ENCODE data around the gene FOXL3. TPM values are rescaled to one million over a fixed set of nuclear protein-coding genes. Genes with fewer than 3 reads are reported as not detected.

The FOXL3 gene
- total and polyA plus RNA-seq, 2 donors (not counting 1 experiment from before 2014, with no cell fraction given): not detected

DNA sequence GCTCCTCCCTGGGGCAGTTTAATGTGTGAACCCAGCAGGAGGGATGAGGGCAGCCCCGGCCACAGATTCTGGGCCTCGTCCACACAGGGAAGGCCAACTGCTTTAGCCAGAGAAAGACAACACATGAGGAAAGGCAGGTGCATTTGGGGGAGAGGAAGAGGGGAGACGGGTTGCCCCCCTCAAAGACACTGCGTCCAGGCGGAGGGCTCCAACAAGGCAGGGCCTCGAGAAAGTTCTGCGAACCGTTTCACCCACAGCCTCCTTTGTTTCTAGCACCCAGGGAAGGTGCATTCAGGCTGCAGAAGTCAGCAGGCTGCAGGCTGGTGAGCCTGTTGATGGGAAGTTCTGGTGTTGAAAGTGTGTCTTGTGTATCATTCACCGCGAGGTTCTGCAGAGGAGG is 10.1 kb downstream of the FOXL3 start:
- ATAC-seq (ENCODE audit: low read depth): no peak
- Histone ChIP-seq H3K27ac (ENCODE audit: low read length in 2 of 2) (no peak overlapping the region), H3K9me3 (ENCODE audit: control extremely low read depth in 1 of 3, control insufficient read depth in 2 of 3, insufficient read depth in 1 of 3, low read length in 2 of 3) (peaks cover 0 to 7% (median 0%) of the 10 kb centered on the region in 3 donors), H3K79me2 (ENCODE audit: control insufficient read depth, insufficient read depth, low read length) (no peaks in the 10 kb centered on the region), H3K4me1 (ENCODE audit: control insufficient read depth in 2 of 2, insufficient read depth in 2 of 2, low read length in 2 of 2) (no peaks in the 10 kb centered on the region), H3K9ac (ENCODE audit: low read length) (no peak overlapping the region), H3K4me2 (replicated peaks; ENCODE audit: low read depth, low read length, poor library complexity, severe bottlenecking) (no peak overlapping the region), H3K4me3 (ENCODE audit: control extremely low read depth in 1 of 5, extremely low read depth in 1 of 5, insufficient read depth in 1 of 5, low read depth in 2 of 5, low read length in 4 of 5) (no peak overlapping the region), H2AFZ (ENCODE audit: insufficient read depth, low read depth, low read length, poor library complexity, severe bottlenecking) (no peak overlapping the region), H3K36me3 (replicated peaks in 1 of 2; ENCODE audit: control extremely low read depth in 1 of 2, control insufficient read depth in 1 of 2, extremely low read depth in 1 of 2, insufficient read depth in 2 of 2, low read length in 1 of 2) (no peaks in the 10 kb centered on the region), H3K27me3 (replicated peaks in 1 of 4; ENCODE audit: control extremely low read depth in 1 of 4, control insufficient read depth in 3 of 4, insufficient read depth in 4 of 4, low read length in 3 of 4) (no peaks in the 10 kb centered on the region), H4K20me1 (ENCODE audit: control insufficient read depth, insufficient read depth, low read length, poor library complexity, severe bottlenecking) (no peaks in the 10 kb centered on the region)
- 92% methylated on average over 8 of the region's 10 CpGs for WGBS (ENCODE audit: insufficient coverage)
- Mint-ChIP-seq H3K27ac (no peak overlapping the region), H3K9me3 (ENCODE audit: insufficient read depth) (peaks cover 6% of the 10 kb centered on the region), H3K4me1 (no peaks in the 10 kb centered on the region), H3K27me3 (peaks cover 3% of the 10 kb centered on the region), H3K4me3 (no peak overlapping the region)
- intact Hi-C loops (cut with micrococcal nuclease): no loop called here
- ChIA-PET POLR2A (no interaction called here), CTCF (no interaction called here)
- TF ChIP-seq EZH2 (IDR thresholded peaks at IDR 0.05; ENCODE audit: borderline replicate concordance, insufficient read depth, low read depth, low read length, poor library complexity, severe bottlenecking): no peak
- TF ChIP-seq, protein P1, sequence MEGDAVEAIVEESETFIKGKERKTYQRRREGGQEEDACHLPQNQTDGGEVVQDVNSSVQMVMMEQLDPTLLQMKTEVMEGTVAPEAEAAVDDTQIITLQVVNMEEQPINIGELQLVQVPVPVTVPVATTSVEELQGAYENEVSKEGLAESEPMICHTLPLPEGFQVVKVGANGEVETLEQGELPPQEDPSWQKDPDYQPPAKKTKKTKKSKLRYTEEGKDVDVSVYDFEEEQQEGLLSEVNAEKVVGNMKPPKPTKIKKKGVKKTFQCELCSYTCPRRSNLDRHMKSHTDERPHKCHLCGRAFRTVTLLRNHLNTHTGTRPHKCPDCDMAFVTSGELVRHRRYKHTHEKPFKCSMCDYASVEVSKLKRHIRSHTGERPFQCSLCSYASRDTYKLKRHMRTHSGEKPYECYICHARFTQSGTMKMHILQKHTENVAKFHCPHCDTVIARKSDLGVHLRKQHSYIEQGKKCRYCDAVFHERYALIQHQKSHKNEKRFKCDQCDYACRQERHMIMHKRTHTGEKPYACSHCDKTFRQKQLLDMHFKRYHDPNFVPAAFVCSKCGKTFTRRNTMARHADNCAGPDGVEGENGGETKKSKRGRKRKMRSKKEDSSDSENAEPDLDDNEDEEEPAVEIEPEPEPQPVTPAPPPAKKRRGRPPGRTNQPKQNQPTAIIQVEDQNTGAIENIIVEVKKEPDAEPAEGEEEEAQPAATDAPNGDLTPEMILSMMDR (IDR thresholded peaks at IDR 0.05): no peak
- DNase-seq: no peak

DNA sequence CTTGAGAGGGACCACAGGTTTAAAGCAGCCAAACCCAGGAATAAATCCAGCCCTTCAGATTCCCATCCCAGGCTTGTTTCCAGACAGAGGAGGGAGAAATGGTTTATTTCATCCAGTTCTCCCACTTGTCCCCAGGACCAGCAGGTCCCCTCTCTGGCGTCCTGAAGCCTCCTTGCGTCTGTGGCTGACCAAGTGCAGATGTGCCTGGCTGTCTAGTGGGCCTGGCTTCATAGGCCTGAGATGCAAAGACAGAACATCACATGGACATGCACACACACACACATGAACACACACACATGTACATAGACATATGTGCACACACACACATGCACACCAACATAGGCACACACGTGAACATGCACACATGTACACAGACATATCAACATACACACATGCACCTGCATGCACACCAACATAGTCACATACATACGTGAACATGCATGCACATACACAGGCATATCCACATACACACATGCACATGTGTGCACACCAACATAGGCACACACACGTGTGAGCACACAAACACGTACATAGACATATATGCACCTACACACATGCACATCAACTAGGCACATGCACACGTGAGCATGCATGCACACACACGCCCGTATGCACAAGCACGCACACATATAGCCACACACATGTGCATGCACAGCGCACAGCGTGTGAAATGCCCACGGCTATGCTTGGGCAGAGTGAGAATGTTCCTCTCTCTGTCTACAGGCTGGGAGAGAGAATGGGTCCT is 10.7 kb downstream of the FOXL3 start:
- DNase-seq (no peak), ATAC-seq (ENCODE audit: low read depth) (no peak)
- H3K27me3 Mint-ChIP-seq: peaks cover 3% of the 10 kb centered on the region
- Histone ChIP-seq H3K9me3 (ENCODE audit: control extremely low read depth in 1 of 3, control insufficient read depth in 2 of 3, insufficient read depth in 1 of 3, low read length in 2 of 3) (peaks cover 0 to 9% (median 0%) of the 10 kb centered on the region in 3 donors), H3K4me1 (ENCODE audit: control insufficient read depth in 2 of 2, insufficient read depth in 2 of 2, low read length in 2 of 2) (no peaks in the 10 kb centered on the region), H3K4me2 (replicated peaks; ENCODE audit: low read depth, low read length, poor library complexity, severe bottlenecking) (no peak overlapping the region), H3K36me3 (replicated peaks in 1 of 2; ENCODE audit: control extremely low read depth in 1 of 2, control insufficient read depth in 1 of 2, extremely low read depth in 1 of 2, insufficient read depth in 2 of 2, low read length in 1 of 2) (no peaks in the 10 kb centered on the region), H3K79me2 (ENCODE audit: control insufficient read depth, insufficient read depth, low read length) (no peaks in the 10 kb centered on the region), H2AFZ (ENCODE audit: insufficient read depth, low read depth, low read length, poor library complexity, severe bottlenecking) (no peak overlapping the region), H4K20me1 (ENCODE audit: control insufficient read depth, insufficient read depth, low read length, poor library complexity, severe bottlenecking) (no peaks in the 10 kb centered on the region), H3K27me3 (replicated peaks in 1 of 4; ENCODE audit: control extremely low read depth in 1 of 4, control insufficient read depth in 3 of 4, insufficient read depth in 4 of 4, low read length in 3 of 4) (no peaks in the 10 kb centered on the region), H3K9ac (ENCODE audit: low read length) (no peak overlapping the region), H3K4me3 (ENCODE audit: control extremely low read depth in 1 of 5, extremely low read depth in 1 of 5, insufficient read depth in 1 of 5, low read depth in 2 of 5, low read length in 4 of 5) (no peak overlapping the region), H3K27ac (ENCODE audit: low read length in 2 of 2) (no peak overlapping the region)
- intact Hi-C loops (cut with micrococcal nuclease): no loop called here
- TF ChIP-seq, protein P1 (IDR thresholded peaks at IDR 0.05): no peak
- TF ChIP-seq EZH2 (IDR thresholded peaks at IDR 0.05; ENCODE audit: borderline replicate concordance, insufficient read depth, low read depth, low read length, poor library complexity, severe bottlenecking): no peak
- ChIA-PET POLR2A (no interaction called here), CTCF (no interaction called here)
- H3K4me1 Mint-ChIP-seq: no peaks in the 10 kb centered on the region
- 96% methylated on average over 9 of the region's 13 CpGs for WGBS (ENCODE audit: insufficient coverage)
- H3K4me3 Mint-ChIP-seq: no peak overlapping the region
- H3K9me3 Mint-ChIP-seq (ENCODE audit: insufficient read depth): peaks cover 6% of the 10 kb centered on the region
- no peak overlapping the region for H3K27ac Mint-ChIP-seq
